GM12874 (cell line): ENCODE data around the gene C3orf20.

Experiments used
- CTCF ChIP-seq: IDR thresholded peaks from 2 replicates; pipeline ENCODE4 v1.5.1; 2011; ENCODE audit warnings: low read depth, mild to moderate bottlenecking, control low read depth, low read length, moderate library complexity; ENCODE audit not compliant: insufficient read depth

The C3orf20 gene

GRCh38 chr3:14802381-14802731 is 127.4 kb downstream of the C3orf20 start:
- no peak for TF ChIP-seq CTCF

GRCh38 chr3:14803101-14803980 is 128.4 kb downstream of the C3orf20 start:
- TF ChIP-seq CTCF = 0 out of 2 replicates have a peak, but pooled peaks have one; percentile 7

- TF ChIP-seq CTCF = no peak
These were observed 129.3 kb downstream of the C3orf20 start for GRCh38 chr3:14803981-14804834.

GRCh38 chr3:14804835-14805780 is 130.2 kb downstream of the C3orf20 start:
- TF ChIP-seq CTCF = no peak

GRCh38 chr3:14805961-14806537 is 131.1 kb downstream of the C3orf20 start:
- TF ChIP-seq CTCF = no peak

GRCh38 chr3:14806641-14807263 is 131.8 kb downstream of the C3orf20 start:
- TF ChIP-seq CTCF = no peak
